DMS114 treated with DMSO at 0.1 percent for 48 hours (cell line): ENCODE data around the gene HTATSF1.

ENCODE experiments used
- DNase-seq: peaks from one replicate; lab custom pipeline; 2025; ENCODE audit not compliant: unreplicated experiment; lab: John Stamatoyannopoulos, UW

HTATSF1 gene

DNA sequence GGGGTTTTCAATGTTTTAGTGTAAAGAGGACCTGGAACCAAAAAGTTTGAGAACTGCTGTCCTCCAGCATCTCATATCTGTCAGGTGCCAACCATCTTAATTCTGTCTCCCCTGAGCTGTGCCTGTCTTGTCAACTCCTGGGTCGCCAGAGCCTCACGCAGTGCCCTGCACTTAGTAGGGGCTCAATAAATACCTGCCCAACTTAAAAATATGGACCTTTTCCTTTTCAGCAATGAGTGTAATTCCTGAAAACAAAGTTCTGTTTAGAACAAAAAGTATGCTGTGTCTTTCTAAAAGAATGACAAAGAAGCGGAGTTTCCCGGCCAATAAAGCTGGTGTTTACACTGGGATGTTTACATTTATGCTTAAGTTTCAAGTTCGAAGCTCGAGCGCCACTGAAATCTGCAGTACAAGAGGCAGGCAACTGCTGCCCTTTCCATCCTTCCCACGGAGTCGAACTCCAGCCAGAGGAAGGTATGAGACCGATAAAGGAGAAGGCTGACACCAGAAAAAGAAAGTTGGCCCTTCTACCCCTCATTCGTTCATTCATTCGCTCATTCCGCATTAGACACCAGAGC, 1.1 kb upstream of the HTATSF1 start:
- DNase-seq: no peak

DNA sequence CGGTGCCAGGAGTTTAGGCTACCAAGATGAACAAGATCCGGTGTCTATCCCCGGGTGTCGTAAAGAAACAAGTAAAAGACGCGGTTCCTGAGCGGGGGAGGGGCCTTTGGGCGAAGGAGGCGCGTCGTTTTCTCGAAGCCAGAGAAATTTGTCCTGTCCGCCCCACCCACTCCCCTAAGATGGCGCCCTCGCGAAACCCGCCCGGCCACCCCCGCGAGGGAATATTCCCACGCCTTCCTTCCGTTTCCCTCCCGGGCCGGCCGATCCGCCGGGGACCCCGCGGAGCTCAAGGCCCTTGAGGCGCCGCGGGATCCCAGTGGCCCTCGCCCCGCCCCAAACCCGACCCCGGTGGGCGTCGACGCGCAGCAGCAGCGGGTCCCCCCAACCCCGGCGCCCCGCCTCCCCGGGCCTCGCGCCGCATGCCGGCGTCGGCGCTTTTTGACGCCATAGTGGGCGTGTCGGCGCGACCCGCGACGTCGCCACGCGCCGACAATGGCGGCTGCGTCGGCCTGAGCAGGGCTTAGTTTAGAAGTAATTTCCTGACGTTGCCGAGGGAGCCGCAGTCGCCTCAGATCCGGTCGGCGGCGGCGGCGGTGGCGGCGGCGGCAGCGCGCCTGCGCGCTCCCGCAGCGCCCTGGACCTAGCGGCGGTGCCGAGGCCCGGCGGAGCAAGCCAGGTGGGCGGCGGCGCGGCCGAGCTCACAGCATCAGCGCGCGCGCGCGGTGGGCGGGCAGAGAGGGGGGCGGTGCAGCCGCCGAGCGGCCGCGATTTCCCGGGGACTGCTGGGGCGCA, 432 bp upstream of the HTATSF1 start:
- peak; percentile 62 for DNase-seq

DNA sequence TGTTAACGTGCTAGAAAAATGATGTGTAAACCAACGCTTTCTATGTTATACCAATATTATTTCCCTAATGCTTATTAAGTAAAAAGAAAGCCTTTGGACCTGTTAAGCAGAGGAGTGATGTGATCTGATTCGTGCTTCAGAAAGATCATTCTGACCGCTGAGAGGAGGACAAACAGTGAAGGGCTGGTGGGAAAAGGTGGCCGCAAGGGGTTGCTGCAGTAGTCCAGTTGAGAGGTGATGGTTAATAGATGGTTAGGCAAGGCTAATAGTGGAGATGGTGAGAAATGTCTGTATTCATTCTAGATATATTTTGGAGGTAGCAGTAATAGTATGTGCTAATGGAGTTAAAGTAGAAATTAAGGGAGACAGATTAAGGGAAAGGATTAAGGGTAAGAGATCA, 21.7 kb downstream of the HTATSF1 start:
- DNase-seq: no peak

DNA sequence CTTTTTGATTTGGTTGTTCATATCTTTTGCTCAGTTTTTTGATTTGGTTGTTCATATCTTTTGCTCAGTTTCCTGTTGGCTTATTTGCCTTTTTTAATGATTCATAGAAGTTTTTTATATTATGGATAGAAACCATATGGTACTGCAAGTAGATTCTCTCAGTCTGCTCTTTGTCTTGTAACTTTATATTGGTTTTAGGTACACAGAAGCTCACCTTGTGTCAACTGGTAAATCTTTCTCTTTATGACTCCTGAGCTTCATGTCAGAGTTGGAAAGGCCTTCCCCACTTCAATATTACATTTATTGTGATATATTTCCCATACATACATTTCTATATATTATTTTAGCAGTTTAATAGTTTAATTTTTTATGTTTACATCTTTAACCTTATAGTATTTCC, 26.4 kb downstream of the HTATSF1 start:
- DNase-seq: no peak

DNA sequence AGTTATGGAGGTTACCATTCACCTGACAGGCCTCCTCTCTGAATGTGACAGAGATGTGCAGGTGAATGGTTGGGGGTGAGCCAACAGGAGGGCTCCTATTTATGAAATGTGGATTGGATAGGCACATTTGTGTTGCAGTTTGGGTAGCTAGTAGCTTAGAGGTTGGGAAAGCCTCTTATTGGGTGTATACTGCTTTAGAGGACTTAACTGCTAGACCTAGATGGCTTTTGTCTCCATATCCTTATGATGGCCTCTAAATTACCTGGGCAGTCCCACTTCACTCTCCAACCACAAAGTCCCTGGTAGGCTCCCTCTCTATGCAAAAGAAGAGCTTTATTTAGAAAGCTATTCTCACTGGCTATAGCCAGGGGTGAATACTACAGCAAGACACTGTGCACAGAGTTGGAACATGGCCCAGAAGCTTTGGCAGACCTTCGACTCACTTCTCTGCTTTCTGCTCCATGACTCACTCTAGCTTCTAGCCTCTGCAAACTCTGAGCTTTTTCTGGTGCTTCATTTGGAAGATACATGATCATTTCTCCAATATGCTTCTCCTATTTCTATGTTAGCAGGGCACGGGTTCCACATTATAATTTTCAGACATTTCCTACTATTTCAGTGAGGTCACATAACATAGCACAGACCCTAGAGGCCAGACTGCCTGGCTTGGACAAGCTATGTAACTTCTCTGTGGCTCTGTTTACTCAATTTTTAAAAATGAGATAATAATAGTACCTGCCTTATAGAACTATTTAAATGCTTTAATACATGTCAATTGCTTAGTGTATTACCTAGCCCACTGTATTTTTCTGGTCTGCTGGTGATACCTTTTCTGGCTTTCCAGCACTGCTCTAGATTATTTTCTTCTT, 28.6 kb downstream of the HTATSF1 start:
- DNase-seq: no peak

DNA sequence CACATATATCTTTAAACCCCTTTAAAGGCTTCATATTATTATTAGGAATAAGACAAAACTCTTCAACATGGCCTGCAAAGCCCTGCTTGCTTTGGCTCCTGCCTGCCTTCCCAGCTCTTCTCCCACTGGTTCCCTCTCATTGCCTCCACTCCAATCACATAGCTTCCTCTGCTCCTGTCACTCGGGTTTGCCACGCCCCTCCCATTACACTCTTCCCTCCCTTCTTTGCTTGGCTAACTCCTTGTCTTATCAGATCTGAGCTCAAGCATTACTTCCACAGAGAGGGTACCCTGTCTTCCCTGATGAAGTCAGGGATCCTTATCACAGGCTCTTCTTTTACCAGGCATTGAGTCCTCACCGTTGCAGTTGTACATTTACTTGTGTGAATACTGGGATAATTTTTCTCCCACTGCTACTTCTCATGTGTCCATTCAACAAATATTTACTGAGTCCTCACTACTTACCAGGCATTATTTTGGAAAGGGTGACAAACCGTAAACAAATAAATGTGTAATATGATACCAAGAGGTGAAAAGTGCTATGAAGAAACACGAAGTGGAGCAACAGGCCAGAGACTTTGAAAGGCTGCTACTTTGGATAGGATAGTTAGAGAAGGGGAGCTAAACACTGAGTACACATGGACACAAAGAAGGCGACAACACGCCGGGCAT, 31.4 kb downstream of the HTATSF1 start:
- no peak for DNase-seq

DNA sequence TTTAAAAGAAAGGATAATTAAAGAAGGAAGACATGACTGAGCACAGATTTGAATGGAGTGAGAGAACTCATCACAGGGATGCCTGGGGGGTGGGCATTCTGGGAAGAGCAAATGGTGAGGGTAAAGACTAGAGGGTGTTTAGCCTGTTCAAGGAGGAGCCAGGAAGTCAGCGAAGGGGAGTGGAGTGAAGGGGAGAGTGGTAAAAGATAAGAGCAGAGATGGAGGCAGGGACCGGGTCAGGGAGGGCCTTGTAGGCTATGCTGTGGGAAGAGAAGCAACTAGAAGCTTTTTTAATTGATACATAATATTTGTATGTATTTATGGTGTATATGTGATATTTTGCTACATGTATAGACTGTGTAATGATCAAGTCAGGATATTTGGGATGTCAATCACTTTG, 32.4 kb downstream of the HTATSF1 start:
- DNase-seq: no peak

DNA sequence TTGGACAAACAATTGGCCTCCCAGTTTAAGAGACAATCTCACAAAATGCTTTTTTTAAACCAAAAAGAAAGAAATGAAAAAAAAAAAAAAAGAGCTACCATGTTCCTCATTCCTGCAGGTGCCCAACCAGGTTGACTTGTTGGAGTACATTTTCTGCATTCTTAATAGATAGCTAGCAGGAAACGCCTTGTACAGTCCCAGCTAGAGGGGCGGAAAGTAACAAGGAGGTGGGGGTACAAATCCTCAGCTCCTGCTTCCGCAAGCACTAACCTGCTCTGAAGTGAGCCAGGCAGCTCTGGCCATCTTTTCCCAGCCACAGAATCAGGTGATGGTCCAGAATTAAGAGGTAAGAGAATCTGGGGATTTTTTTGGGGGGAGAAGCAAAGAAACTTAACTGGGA, 34.6 kb downstream of the HTATSF1 start, which contains the start of gene VGLL1:
Gene VGLL1, plus strand, starts transcription at position 265 of the 400 bp plus-strand sequence. CDS start 3,806 bp downstream, outside the sequence.
- no peak for DNase-seq

DNA sequence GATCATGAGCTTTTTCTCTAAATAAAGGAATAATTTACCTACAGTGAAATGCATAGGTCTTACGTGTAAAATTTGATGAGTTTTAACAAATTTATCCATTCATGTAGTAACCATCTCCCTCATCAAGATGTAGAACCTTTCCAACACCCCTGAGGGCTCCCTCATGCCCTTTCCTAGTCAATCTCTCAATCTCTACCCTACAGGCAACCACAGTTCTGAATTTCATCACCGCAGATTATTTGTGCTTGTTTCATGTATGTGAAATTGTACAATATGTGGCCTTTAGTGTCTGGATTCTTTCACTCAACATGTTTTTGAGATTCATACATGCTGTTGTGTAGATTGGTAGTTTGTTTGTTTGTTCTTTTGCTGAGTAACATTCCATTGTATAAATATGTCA, 36.7 kb downstream of the HTATSF1 start:
- no peak for DNase-seq

DNA sequence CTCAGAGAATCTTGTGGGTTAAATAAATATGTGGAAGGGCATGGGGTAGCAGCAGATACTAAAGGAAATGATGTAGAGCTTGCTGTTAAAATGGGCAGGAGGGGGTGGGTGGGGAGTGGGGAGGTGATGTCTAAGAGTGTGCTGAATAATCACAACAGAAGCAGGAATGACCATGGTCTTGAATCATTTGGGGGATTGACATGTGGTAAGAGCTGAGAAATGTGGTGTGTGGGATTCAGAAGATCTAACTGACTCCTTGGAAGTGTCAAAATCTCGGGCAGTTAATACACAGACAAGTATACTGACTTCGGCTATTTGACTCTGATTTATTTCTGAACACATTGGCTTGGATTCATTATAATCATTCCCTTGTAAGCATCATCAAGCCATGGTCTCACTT, 41.4 kb downstream of the HTATSF1 start:
- no peak for DNase-seq

DNA sequence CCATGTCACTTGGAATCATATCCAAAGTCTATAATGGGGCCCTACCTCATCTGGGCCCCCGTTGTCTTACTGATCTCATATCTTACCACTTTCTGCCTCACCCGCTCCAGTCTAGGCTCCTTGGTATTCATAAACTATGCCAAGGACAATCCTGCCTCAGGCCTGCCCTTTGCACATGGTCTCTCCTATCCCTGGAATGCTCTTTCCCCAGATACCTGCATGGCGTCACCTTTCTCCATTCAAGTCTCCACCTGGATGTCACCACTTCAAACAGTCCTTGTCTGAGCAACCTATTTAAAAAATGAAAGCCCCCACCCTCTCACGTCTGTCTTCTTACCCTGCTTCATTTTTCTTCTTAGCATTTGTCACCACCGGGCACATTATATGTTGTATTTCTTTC, 42.8 kb downstream of the HTATSF1 start:
- no peak for DNase-seq

DNA sequence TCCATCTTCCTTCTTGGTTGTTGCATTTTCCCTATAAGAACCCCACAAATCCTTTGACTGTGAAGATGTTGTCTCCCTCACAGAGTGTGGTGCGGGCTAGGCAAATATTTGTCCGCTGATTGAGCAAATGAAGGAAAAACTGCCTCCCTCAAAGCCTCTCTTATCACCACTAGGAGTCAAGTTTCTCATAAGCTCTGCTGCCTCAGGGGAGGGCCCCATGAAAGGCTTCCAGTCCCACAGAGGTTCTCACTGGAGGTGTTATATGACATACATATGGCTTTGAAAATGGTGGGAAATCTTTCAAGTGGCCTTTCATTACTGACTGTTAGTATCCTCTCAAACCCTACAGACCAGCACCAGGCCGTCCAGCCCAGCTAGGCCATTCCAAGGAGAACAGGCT, 43.9 kb downstream of the HTATSF1 start:
- DNase-seq: no peak

DNA sequence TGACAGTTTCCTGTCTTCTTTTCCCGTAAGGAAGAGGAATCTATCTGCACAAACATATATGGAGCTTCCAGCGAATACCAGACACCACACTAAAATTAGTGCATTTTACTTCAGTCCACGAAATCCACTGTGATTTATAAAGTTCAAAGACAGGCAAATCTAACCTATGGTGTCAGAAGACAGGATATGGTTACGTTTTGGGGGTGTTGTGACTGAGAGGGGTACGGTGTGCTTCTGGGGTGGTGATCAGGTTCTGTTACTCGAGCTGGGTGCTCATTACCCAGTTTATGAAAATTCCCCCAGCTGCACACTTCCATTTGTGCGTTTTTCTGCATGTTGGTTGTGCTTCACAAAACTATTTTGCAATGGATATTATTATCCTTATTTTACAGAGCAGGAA, 44.9 kb downstream of the HTATSF1 start:
- no peak for DNase-seq

DNA sequence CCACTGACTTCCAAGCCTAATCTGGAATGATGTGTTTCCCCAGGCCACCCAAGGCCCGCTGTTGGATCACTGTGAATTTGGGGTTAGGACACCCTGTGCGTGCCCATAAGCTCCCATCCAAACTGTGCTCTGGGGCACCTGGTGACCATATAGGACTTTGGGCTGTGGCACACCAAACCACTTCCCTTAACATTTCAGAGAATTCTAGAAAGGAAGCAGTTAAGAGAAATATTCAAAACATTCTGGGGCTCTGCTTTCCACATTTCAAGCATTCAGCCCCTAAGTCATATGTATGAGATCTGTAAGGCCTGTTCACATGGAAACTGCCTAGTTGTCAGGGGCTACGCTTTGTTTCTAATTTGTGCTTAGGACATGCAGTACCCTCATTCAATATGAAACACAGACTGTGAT, 49.0 kb downstream of the HTATSF1 start:
- no peak for DNase-seq

DNA sequence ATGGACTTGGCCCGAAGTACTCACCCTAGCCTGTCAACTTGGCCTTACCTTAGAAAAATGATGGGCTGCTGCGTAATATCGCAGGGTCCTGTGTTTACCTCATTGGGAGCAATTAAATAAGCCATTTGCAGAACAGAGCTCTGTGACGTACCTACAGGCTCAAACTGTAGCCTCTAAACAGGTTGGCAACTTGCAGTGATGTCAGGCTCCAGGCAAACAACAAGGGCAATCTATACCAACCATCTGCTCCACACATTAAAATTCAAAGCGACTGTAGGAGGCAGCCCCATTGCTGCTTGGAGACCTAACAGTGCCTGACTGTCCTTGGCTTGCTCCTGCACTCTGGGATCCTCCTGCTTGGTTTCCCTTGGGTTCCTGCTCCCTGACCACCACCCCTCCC, 51.8 kb downstream of the HTATSF1 start:
- no peak for DNase-seq

DNA sequence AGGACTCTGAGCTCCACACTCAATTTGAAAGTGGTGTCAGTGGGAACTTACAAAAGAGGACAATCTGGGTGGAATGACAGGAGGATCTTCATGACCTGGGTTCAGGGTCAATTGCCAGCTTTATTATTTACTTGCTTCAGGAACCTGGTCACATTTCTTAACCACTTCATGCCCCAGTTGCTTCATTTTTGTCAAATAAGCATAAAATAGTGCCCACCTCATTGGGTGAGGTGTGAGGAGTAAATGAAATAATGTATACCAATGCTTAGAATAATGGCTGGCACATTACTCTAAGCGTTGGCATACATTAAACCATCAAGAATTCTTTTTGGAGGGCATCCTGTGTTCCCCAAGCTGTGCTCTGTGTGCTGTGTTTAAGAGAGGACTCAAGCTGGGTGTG, 54.0 kb downstream of the HTATSF1 start:
- DNase-seq: no peak

DNA sequence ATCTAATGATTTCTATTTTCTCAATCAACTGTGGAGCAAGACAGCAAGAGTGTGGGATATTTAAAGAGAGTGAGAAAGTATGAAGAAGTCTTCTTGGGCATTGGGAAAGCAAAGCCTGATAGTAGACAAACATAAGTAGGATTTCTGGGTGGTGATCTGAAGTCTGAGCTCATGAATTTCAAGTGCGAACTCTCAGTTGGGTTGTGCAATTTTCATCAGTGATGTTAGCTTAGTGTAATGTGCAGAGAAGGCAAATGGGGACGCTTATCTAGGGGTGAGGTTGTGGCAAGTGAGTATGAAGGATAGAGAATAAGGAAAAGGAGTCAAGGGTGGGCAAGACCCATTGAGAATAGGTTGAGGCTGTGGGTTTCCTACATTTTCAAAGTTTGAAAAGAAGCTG, 58.3 kb downstream of the HTATSF1 start:
- no peak for DNase-seq
